IMR-90 (cell line): ENCODE data around the gene SYNE3. TPM values are rescaled to one million over a fixed set of nuclear protein-coding genes. Genes with fewer than 3 reads are reported as not detected.

ENCODE experiments used
- ATAC-seq: fragments of 200-7000 bp; cut with Tn5 transposase; 2 replicates; pipeline ENCODE4 v1.9.1; 2020; ENCODE audit warnings: low read depth, mild to moderate bottlenecking, moderate library complexity
- BruUV-seq: library from RNA; stranded (reverse); fragments of 400-500 nt; replicated peaks from 2 replicates; lab custom pipeline; 2021; lab: Mats Ljungman, UMichigan
- CTCF ChIA-PET: fragments of 300-600 bp; formaldehyde crosslinking; extraction: SDS; loops from one replicate; lab custom pipeline; 2021; ENCODE audit warnings: antibody characterized with exemption; lab: Yijun Ruan, JAX
- POLR2A ChIA-PET: fragments of 300-600 bp; sonication (Branson Sonifier 250); formaldehyde crosslinking; loops from one replicate; lab custom pipeline; 2022; ENCODE audit warnings: antibody characterized with exemption; ENCODE audit not compliant: unreplicated experiment; lab: Charles Lee
- DNase-seq: peaks from one replicate; pipeline ENCODE4 v3.0.0; 2013
- H2AFZ ChIP-seq: replicated peaks from 2 replicates; pipeline ENCODE3; 2013; ENCODE audit warnings: low read length, mild to moderate bottlenecking; ENCODE audit not compliant: poor library complexity
- H2AK5ac ChIP-seq: 2 replicates; pipeline ENCODE4 v1.6.1; 2013; ENCODE audit warnings: low read depth, low read length, inconsistent platforms
- H2AK9ac ChIP-seq: replicated peaks from 2 replicates; pipeline ENCODE3; 2013; ENCODE audit warnings: mild to moderate bottlenecking, low read depth, low read length, moderate library complexity; ENCODE audit not compliant: poor library complexity
- H2BK120ac ChIP-seq: 2 replicates; pipeline ENCODE4 v1.6.1; 2013; ENCODE audit warnings: low read depth, low read length, inconsistent platforms
- H2BK15ac ChIP-seq: 3 replicates; pipeline ENCODE4 v1.6.1; 2013; ENCODE audit warnings: low read depth, low read length, inconsistent platforms
- H2BK20ac ChIP-seq: 2 replicates; pipeline ENCODE4 v1.6.1; 2013; ENCODE audit warnings: low read depth, mild to moderate bottlenecking, inconsistent platforms, low read length, moderate library complexity
- H2BK5ac ChIP-seq: 2 replicates; pipeline ENCODE4 v1.6.1; 2013; ENCODE audit warnings: mild to moderate bottlenecking, low read depth, low read length, inconsistent platforms; ENCODE audit not compliant: poor library complexity, severe bottlenecking
- H3K14ac ChIP-seq: replicated peaks from 2 replicates; pipeline ENCODE4 v1.6.1; 2013; ENCODE audit warnings: low read depth, low read length, inconsistent platforms
- H3K18ac ChIP-seq: 2 replicates; pipeline ENCODE4 v1.6.1; 2013; ENCODE audit warnings: low read depth, low read length, control low read depth
- H3K23ac ChIP-seq: 2 replicates; pipeline ENCODE4 v1.6.1; 2013; ENCODE audit warnings: low read depth, low read length, inconsistent platforms
- H3K27ac ChIP-seq: 2 replicates; pipeline ENCODE4 v1.5.1; 2013; ENCODE audit warnings: mild to moderate bottlenecking, control low read depth, low read length; ENCODE audit not compliant: insufficient read depth
- H3K27me3 ChIP-seq: 2 replicates; pipeline ENCODE4 v1.6.1; 2013; ENCODE audit warnings: low read length; ENCODE audit not compliant: control insufficient read depth, insufficient read depth
- H3K36me3 ChIP-seq: 2 replicates; pipeline ENCODE4 v1.6.1; 2013; ENCODE audit warnings: low read length, mixed read lengths; ENCODE audit not compliant: control insufficient read depth, insufficient read depth
- H3K4ac ChIP-seq: 2 replicates; pipeline ENCODE4 v1.6.1; 2013; ENCODE audit warnings: low read depth, low read length, inconsistent platforms
- H3K4me1 ChIP-seq: 2 replicates; pipeline ENCODE4 v1.6.1; 2013; ENCODE audit warnings: low read length, mixed read lengths; ENCODE audit not compliant: control insufficient read depth, insufficient read depth
- H3K4me2 ChIP-seq: 2 replicates; pipeline ENCODE4 v1.6.1; 2013; ENCODE audit warnings: low read depth, mild to moderate bottlenecking, control low read depth, low read length, moderate library complexity
- H3K4me3 ChIP-seq: 2 replicates; pipeline ENCODE4 v1.5.1; 2013; ENCODE audit warnings: low read depth, mild to moderate bottlenecking, control low read depth, low read length, moderate library complexity; ENCODE audit not compliant: insufficient read depth
- H3K56ac ChIP-seq: 2 replicates; pipeline ENCODE4 v1.6.1; 2013; ENCODE audit warnings: low read length, inconsistent platforms; ENCODE audit not compliant: insufficient read depth; ENCODE audit errors: extremely low read depth
- H3K79me1 ChIP-seq, 2 experiments: 2 replicates each; pipeline ENCODE4 v1.6.1; 2013; ENCODE audit warnings: low read length in 2 of 2, inconsistent platforms in 1 of 2, low read depth in 1 of 2
- H3K9ac ChIP-seq: 2 replicates; pipeline ENCODE4 v1.6.1; 2013; ENCODE audit warnings: low read depth, low read length, control low read depth
- H3K9me1 ChIP-seq: 2 replicates; pipeline ENCODE4 v1.6.1; 2013; ENCODE audit warnings: low read length, inconsistent platforms; ENCODE audit not compliant: insufficient read depth
- H3K9me3 ChIP-seq: 2 replicates; pipeline ENCODE4 v1.6.1; 2013; ENCODE audit warnings: low read length; ENCODE audit not compliant: control insufficient read depth, insufficient read depth
- H4K20me1 ChIP-seq: 2 replicates; pipeline ENCODE4 v1.6.1; 2013; ENCODE audit warnings: low read length, inconsistent platforms; ENCODE audit not compliant: insufficient read depth
- H4K5ac ChIP-seq: 2 replicates; pipeline ENCODE4 v1.6.1; 2013; ENCODE audit warnings: mild to moderate bottlenecking, low read depth, low read length, control low read depth
- H4K8ac ChIP-seq, 2 experiments: 2 replicates each; pipeline ENCODE4 v1.6.1; 2013; ENCODE audit warnings: low read depth in 2 of 2, low read length in 2 of 2, control low read depth in 1 of 2, inconsistent platforms in 1 of 2
- H4K91ac ChIP-seq: 2 replicates; pipeline ENCODE4 v1.6.1; 2013; ENCODE audit warnings: low read depth, low read length, inconsistent platforms; ENCODE audit not compliant: insufficient read depth
- CEBPB ChIP-seq: IDR thresholded peaks from 2 replicates; pipeline ENCODE4 v1.6.1; 2012; ENCODE audit warnings: low read depth, low read length, improper control_type of control experiment
- MAFK ChIP-seq: IDR thresholded peaks from 2 replicates; pipeline ENCODE4 v1.6.1; 2012; ENCODE audit warnings: low read depth, low read length, improper control_type of control experiment
- MXI1 ChIP-seq: IDR thresholded peaks from 2 replicates; pipeline ENCODE4 v1.6.1; 2012; ENCODE audit warnings: low read depth, mild to moderate bottlenecking, low read length, moderate library complexity, borderline replicate concordance
- POLR2A ChIP-seq: IDR thresholded peaks from 2 replicates; pipeline ENCODE4 v1.6.1; 2012; ENCODE audit warnings: mild to moderate bottlenecking, low read depth, low read length
- RAD21 ChIP-seq: IDR thresholded peaks from 2 replicates; pipeline ENCODE4 v1.6.1; 2012; ENCODE audit warnings: low read length, improper control_type of control experiment
- RCOR1 ChIP-seq: IDR thresholded peaks from 2 replicates; pipeline ENCODE4 v1.6.1; 2012; ENCODE audit warnings: mild to moderate bottlenecking, low read length, improper control_type of control experiment; ENCODE audit not compliant: insufficient replicate concordance
- SMC3 ChIP-seq: fragments of 150-350 bp; IDR thresholded peaks from 2 replicates; pipeline ENCODE4 v1.6.1; 2016; ENCODE audit warnings: low read depth, mild to moderate bottlenecking, antibody characterized with exemption, low read length, moderate library complexity
- WGBS, 2 experiments: methylation state at CpG; one replicate each; pipeline versions ENCODE4 v1.1.5 to v1.1.7; 2013; ENCODE audit warnings: missing lambda C conversion rate in 2 of 2; ENCODE audit not compliant: insufficient read length in 1 of 2; ENCODE audit errors: extremely low coverage in 2 of 2; 5-methylcytosine and 5-hydroxymethylcytosine counted together
- dilution Hi-C: fragments of 300-500 bp; cut with HindIII; formaldehyde crosslinking; loops from one replicate; pipeline ENCODE4 v1.14.3; 2018; ENCODE audit warnings: low sequenced_read_pairs; ENCODE audit not compliant: unreplicated experiment
- in situ Hi-C: fragments of 300-500 bp; cut with MboI; formaldehyde crosslinking; loops from 3 replicates; pipeline ENCODE4 v1.14.3; 2019; ENCODE audit warnings: low sequenced_read_pairs, inconsistent platforms, mixed read lengths
- intact Hi-C: fragments of 100-400 bp; cut with micrococcal nuclease; formaldehyde crosslinking; loops from 2 replicates; pipeline ENCODE4 v1.10.0; 2022
- polyA plus RNA-seq, 3 experiments: library from polyadenylated mRNA; depleted of rRNA; stranded (reverse); fragments of >200 nt; gene quantifications; 2 replicates each; pipeline ENCODE4 v1.2.3, GENCODE V29; 2012; ENCODE audit warnings: low replicate concordance in 1 of 3
- total RNA-seq: library from RNA; depleted of rRNA; stranded (reverse); fragments of >200 nt; gene quantifications from 2 replicates; pipeline ENCODE4 v1.2.3, GENCODE V29; 2012
- TF ChIP-seq, protein P1 (sequence below): fragments of 150-350 bp; IDR thresholded peaks from 2 replicates; pipeline ENCODE4 v1.6.1; 2017; ENCODE audit warnings: mild to moderate bottlenecking, antibody characterized with exemption, low read length, low read depth

The SYNE3 gene
- total and polyA plus RNA-seq, 2 of the 4 experiments (the other 2 are of a cell fraction), result 2.9 to 5.0 TPM

DNA sequence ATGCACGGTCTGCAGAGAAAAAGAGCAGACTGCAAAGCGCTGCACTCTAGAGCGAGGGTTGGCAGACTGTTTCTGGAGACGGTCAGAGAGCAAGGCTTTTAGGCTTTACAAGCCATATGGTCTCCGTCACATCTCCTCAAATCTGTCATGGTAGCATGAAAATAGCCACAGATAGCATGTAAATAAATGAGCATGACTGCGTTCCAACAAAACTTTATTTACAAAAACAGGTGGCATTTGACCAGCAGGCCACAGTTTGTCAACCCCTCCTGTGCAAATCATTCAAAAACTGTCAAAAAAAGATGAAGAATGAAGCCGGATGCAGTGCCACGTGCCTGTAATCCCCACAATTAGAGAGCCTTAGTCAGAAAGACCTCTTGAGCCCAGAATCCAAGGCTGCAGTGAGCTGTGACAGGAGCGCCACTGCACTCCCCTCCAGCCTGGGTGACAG, 18.9 kb downstream of the SYNE3 start:
- Histone ChIP-seq H3K4me3 (no peak overlapping the region), H3K9ac (no peak overlapping the region), H3K18ac (no peak overlapping the region), H3K56ac (no peak overlapping the region), H3K27ac (no peak overlapping the region), H2AK9ac (no peak overlapping the region), H3K14ac (no peak overlapping the region), H2BK5ac (no peak overlapping the region), H3K79me1 (peaks cover 2 to 73% of the 10 kb centered on the region in 2 experiments; a peak in 2 of 4 replicates), H3K4me1 (peaks cover 30% of the 10 kb centered on the region), H2AFZ (no peak overlapping the region), H3K9me3 (no peaks in the 10 kb centered on the region), H2BK120ac (peak overlapping the region; percentile 7; the same call in 1 of the 2 replicates), H3K4ac (no peak overlapping the region), H2AK5ac (no peak overlapping the region), H3K23ac (no peak overlapping the region), H3K36me3 (no peaks in the 10 kb centered on the region), H4K20me1 (peaks cover 4% of the 10 kb centered on the region; the same call in 1 of the 2 replicates), H3K4me2 (no peak overlapping the region), H4K8ac (no peak overlapping the region), H3K9me1 (peaks cover 32% of the 10 kb centered on the region), H2BK20ac (no peak overlapping the region; the same call in 1 of the 2 replicates), H2BK15ac (no peak overlapping the region; the same call in 2 of the 3 replicates), H4K91ac (no peak overlapping the region), H4K5ac (no peak overlapping the region), H3K27me3 (no peaks in the 10 kb centered on the region)
- TF ChIP-seq POLR2A, result no peak
- TF ChIP-seq MXI1, result no peak
- no peak for TF ChIP-seq SMC3
- TF ChIP-seq RCOR1, result no peak
- TF ChIP-seq, protein P1, sequence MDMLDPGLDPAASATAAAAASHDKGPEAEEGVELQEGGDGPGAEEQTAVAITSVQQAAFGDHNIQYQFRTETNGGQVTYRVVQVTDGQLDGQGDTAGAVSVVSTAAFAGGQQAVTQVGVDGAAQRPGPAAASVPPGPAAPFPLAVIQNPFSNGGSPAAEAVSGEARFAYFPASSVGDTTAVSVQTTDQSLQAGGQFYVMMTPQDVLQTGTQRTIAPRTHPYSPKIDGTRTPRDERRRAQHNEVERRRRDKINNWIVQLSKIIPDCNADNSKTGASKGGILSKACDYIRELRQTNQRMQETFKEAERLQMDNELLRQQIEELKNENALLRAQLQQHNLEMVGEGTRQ, result no peak
- no peak for TF ChIP-seq RAD21
- TF ChIP-seq CEBPB, result no peak
- TF ChIP-seq MAFK, result no peak
- DNase-seq (no peak), ATAC-seq (no peak)
- intact Hi-C loops, result no loop called here
- ChIA-PET POLR2A (no interaction called here), CTCF (interaction anchor here (0.7 kb wide), 1 partner anchor 19 kb away, joined by 3 read pairs; no protein-coding TSS in a partner anchor)
- no TSS peak for BruUV-seq
- 38% methylated on average over 7 of the region's 9 CpGs; no CpG with 5 or more reads in 1 of the 2 experiments for WGBS, 2 experiments
- dilution Hi-C loops, result no loop called here
- in situ Hi-C loops, result no loop called here
